ENCODE results near the gene SNX3.

Gene SNX3

GRCh38 chr6:108180776-108181175, 80.1 kb downstream of the SNX3 start:
- Histone ChIP-seq H4K20me1 (ENCODE audit: insufficient read depth, low read length) (no peaks in the 10 kb centered on the region), H3K36me3 (replicated peaks; ENCODE audit: low read depth, low read length) (no peaks in the 10 kb centered on the region), H3K9me3 (ENCODE audit: insufficient read depth, low read length) (no peaks in the 10 kb centered on the region), H3K27me3 (ENCODE audit: low read depth, low read length) (no peaks in the 10 kb centered on the region), H3K79me2 (ENCODE audit: low read length) (no peaks in the 10 kb centered on the region), H3K4me1 (ENCODE audit: low read length) (no peaks in the 10 kb centered on the region), H3K9ac (ENCODE audit: low read length) (no peak overlapping the region), H3K4me3 (ENCODE audit: low read length) (no peak overlapping the region), H3K4me2 (ENCODE audit: low read length) (no peak overlapping the region), H3K27ac (ENCODE audit: low read length) (no peak overlapping the region), H2AFZ (ENCODE audit: low read depth, low read length) (no peak overlapping the region)
- TF ChIP-seq EZH2phosphoT487 (IDR thresholded peaks at IDR 0.05; ENCODE audit: low read depth) (no peak), CTCF (IDR thresholded peaks at IDR 0.05; ENCODE audit: low read depth, low read length) (no peak)

- no peaks in the 10 kb centered on the region for H3K27me3 ChIP-seq (ENCODE audit: low read depth, low read length)
- H3K27ac ChIP-seq (ENCODE audit: low read length): no peak overlapping the region
These were observed 80.6 kb downstream of the SNX3 start for GRCh38 chr6:108180266-108180665.

GRCh38 chr6:108179741-108180140, 81.1 kb downstream of the SNX3 start:
- H3K36me3 ChIP-seq (replicated peaks; ENCODE audit: low read depth, low read length): no peaks in the 10 kb centered on the region
- no peaks in the 10 kb centered on the region for H3K79me2 ChIP-seq (ENCODE audit: low read length)
- H3K27me3 ChIP-seq (ENCODE audit: low read depth, low read length): no peaks in the 10 kb centered on the region
- H3K27ac ChIP-seq (ENCODE audit: low read length): no peak overlapping the region
- no peaks in the 10 kb centered on the region for H4K20me1 ChIP-seq (ENCODE audit: insufficient read depth, low read length)
- no peaks in the 10 kb centered on the region for H3K9me3 ChIP-seq (ENCODE audit: insufficient read depth, low read length)
- H3K4me1 ChIP-seq (ENCODE audit: low read length): no peaks in the 10 kb centered on the region
- no peak for TF ChIP-seq CTCF (IDR thresholded peaks at IDR 0.05; ENCODE audit: low read depth, low read length)
- TF ChIP-seq EZH2phosphoT487 (IDR thresholded peaks at IDR 0.05; ENCODE audit: low read depth): no peak
- H3K4me3 ChIP-seq (ENCODE audit: low read length): no peak overlapping the region
- H3K4me2 ChIP-seq (ENCODE audit: low read length): no peak overlapping the region
- H3K9ac ChIP-seq (ENCODE audit: low read length): no peak overlapping the region
- no peak overlapping the region for H2AFZ ChIP-seq (ENCODE audit: low read depth, low read length)

More at GRCh38 chr6:108180266-108180665, 80.6 kb downstream of the SNX3 start:
- TF ChIP-seq CTCF (IDR thresholded peaks at IDR 0.05; ENCODE audit: low read depth, low read length): no peak
- no peaks in the 10 kb centered on the region for H3K36me3 ChIP-seq (replicated peaks; ENCODE audit: low read depth, low read length)
- no peaks in the 10 kb centered on the region for H3K4me1 ChIP-seq (ENCODE audit: low read length)
- no peak overlapping the region for H3K9ac ChIP-seq (ENCODE audit: low read length)
- H2AFZ ChIP-seq (ENCODE audit: low read depth, low read length): no peak overlapping the region
- H3K79me2 ChIP-seq (ENCODE audit: low read length): no peaks in the 10 kb centered on the region
- no peak overlapping the region for H3K4me2 ChIP-seq (ENCODE audit: low read length)
- no peak overlapping the region for H3K4me3 ChIP-seq (ENCODE audit: low read length)
- no peaks in the 10 kb centered on the region for H3K9me3 ChIP-seq (ENCODE audit: insufficient read depth, low read length)
- H4K20me1 ChIP-seq (ENCODE audit: insufficient read depth, low read length): no peaks in the 10 kb centered on the region

- TF ChIP-seq EZH2phosphoT487 (IDR thresholded peaks at IDR 0.05; ENCODE audit: low read depth) (no peak), CTCF (IDR thresholded peaks at IDR 0.05; ENCODE audit: low read depth, low read length) (no peak)
- Histone ChIP-seq H3K4me2 (ENCODE audit: low read length) (no peak overlapping the region), H3K9me3 (ENCODE audit: insufficient read depth, low read length) (no peaks in the 10 kb centered on the region), H3K27ac (ENCODE audit: low read length) (no peak overlapping the region), H4K20me1 (ENCODE audit: insufficient read depth, low read length) (no peaks in the 10 kb centered on the region), H2AFZ (ENCODE audit: low read depth, low read length) (no peak overlapping the region), H3K4me1 (ENCODE audit: low read length) (no peaks in the 10 kb centered on the region), H3K79me2 (ENCODE audit: low read length) (no peaks in the 10 kb centered on the region), H3K27me3 (ENCODE audit: low read depth, low read length) (no peaks in the 10 kb centered on the region), H3K9ac (ENCODE audit: low read length) (no peak overlapping the region), H3K4me3 (ENCODE audit: low read length) (no peak overlapping the region), H3K36me3 (replicated peaks; ENCODE audit: low read depth, low read length) (no peaks in the 10 kb centered on the region)
These were observed 84.4 kb downstream of the SNX3 start for GRCh38 chr6:108176281-108177089.
